CD4-positive, alpha-beta T cell (primary cell): ENCODE measurements around the gene KCNAB1. TPM values are rescaled to one million over a fixed set of nuclear protein-coding genes. Genes with fewer than 3 reads are reported as not detected.

Experiments
- ATAC-seq: fragments of 200-7000 bp; cut with Tn5 transposase; one replicate; pipeline ENCODE4 v1.10.0; 2022; ENCODE audit warnings: mild to moderate bottlenecking; ENCODE audit not compliant: poor library complexity
- CTCF ChIA-PET: fragments of 350-600 bp; sonication (Branson Sonifier 250); formaldehyde crosslinking; loops from one replicate; lab custom pipeline; 2021; ENCODE audit warnings: antibody characterized with exemption, inconsistent platforms; lab: Charles Lee
- POLR2A ChIA-PET: fragments of 350-600 bp; sonication (Branson Sonifier 250); formaldehyde crosslinking; loops from one replicate; lab custom pipeline; 2021; ENCODE audit warnings: antibody characterized with exemption, inconsistent platforms; lab: Charles Lee
- DNase-seq, 14 experiments: peaks; one replicate each; pipeline ENCODE4 v3.0.0-alpha.2; 2013 to 2020; ENCODE audit warnings: mixed read lengths in 2 of 14
- H3K27ac ChIP-seq, 2 donors: one replicate each; pipeline versions ENCODE4 v1.5.1 to v1.7.0; 2013; ENCODE audit warnings: low read length in 2 of 2, low read depth in 1 of 2, mild to moderate bottlenecking in 1 of 2
- H3K27me3 ChIP-seq, 2 experiments: 1 replicate in 1 of 2; 2 replicates in 1 of 2; pipeline versions ENCODE4 v1.6.1 to v1.7.0; 2013; ENCODE audit warnings: low read length in 2 of 2, control low read depth in 1 of 2, mild to moderate bottlenecking in 1 of 2, moderate library complexity in 1 of 2; ENCODE audit not compliant: insufficient read depth in 2 of 2, control insufficient read depth in 1 of 2
- H3K36me3 ChIP-seq: one replicate; pipeline ENCODE4 v1.6.1; 2013; ENCODE audit warnings: low read length, control low read depth; ENCODE audit not compliant: insufficient read depth
- H3K4me1 ChIP-seq: one replicate; pipeline ENCODE4 v1.6.1; 2013; ENCODE audit warnings: low read length, control low read depth; ENCODE audit not compliant: insufficient read depth
- H3K4me3 ChIP-seq: one replicate; pipeline ENCODE4 v1.5.1; 2013; ENCODE audit warnings: mild to moderate bottlenecking, low read length, moderate library complexity
- H3K9me3 ChIP-seq, 2 experiments: 1 replicate in 1 of 2; 2 replicates in 1 of 2; pipeline versions ENCODE4 v1.6.1 to v1.7.0; 2013; ENCODE audit warnings: low read length in 2 of 2, mild to moderate bottlenecking in 2 of 2, control low read depth in 1 of 2, moderate library complexity in 1 of 2; ENCODE audit not compliant: control insufficient read depth in 1 of 2, insufficient read depth in 1 of 2
- H3K27ac Mint-ChIP-seq: one replicate; pipeline ENCODE4 v1.8.0; 2020; ENCODE audit warnings: mixed read lengths
- H3K27me3 Mint-ChIP-seq: one replicate; pipeline ENCODE4 v1.8.0; 2021; ENCODE audit warnings: mixed read lengths
- H3K36me3 Mint-ChIP-seq: one replicate; pipeline ENCODE4 v1.8.0; 2021; ENCODE audit warnings: low read depth, mixed read lengths
- H3K4me1 Mint-ChIP-seq: one replicate; pipeline ENCODE4 v1.8.0; 2021; ENCODE audit warnings: low read depth, mixed read lengths
- H3K4me3 Mint-ChIP-seq: one replicate; pipeline ENCODE4 v1.8.0; 2020; ENCODE audit warnings: mild to moderate bottlenecking, mixed read lengths
- H3K9me3 Mint-ChIP-seq: one replicate; pipeline ENCODE4 v1.8.0; 2020; ENCODE audit warnings: mixed read lengths
- intact Hi-C, 2 experiments: fragments of 100-400 bp; cut with DNase I in 1 of 2; cut with micrococcal nuclease in 1 of 2; formaldehyde crosslinking; loops; one replicate each; pipeline versions ENCODE4 v1.15.1 to v1.9.0; 2023 to 2025; cut with DNase I, micrococcal nuclease
- total RNA-seq, 174 experiments: library from RNA in 2 of 174; stranded (reverse) in 2 of 174; gene quantifications; one replicate each; pipeline ENCODE4 v1.2.3 and lab custom pipeline; 2021 to 2026
- TF ChIP-seq, protein P1 (sequence below): fragments of 200-600 bp; IDR thresholded peaks from one replicate; pipeline ENCODE4 v1.8.0; 2022; ENCODE audit warnings: antibody characterized with exemption, mild to moderate bottlenecking

Gene KCNAB1
- total RNA-seq, 2 experiments from 2014 or later, result 0.14 TPM; not detected in 1

DNA sequence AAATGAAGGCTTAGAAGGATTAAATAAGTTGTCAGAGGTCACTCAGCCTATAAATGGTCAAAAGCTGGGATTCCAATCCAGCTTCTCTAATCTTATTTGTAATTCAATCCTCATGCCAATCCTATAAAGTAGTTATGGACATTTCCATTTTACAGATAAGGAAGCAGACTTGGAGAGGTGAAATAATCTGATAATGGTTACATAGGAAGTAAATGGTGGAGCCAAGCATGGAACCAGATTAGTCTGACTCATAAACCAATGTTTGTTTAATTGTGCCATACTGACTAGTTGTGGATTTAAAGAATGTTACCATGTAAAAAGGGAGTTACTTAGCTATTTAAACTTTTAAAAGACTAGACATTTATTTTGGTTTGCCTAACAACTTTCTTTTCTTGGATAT, 59.7 kb downstream of the KCNAB1 start:
- ATAC-seq (no peak), DNase-seq (no peak)
- TF ChIP-seq, protein P1, sequence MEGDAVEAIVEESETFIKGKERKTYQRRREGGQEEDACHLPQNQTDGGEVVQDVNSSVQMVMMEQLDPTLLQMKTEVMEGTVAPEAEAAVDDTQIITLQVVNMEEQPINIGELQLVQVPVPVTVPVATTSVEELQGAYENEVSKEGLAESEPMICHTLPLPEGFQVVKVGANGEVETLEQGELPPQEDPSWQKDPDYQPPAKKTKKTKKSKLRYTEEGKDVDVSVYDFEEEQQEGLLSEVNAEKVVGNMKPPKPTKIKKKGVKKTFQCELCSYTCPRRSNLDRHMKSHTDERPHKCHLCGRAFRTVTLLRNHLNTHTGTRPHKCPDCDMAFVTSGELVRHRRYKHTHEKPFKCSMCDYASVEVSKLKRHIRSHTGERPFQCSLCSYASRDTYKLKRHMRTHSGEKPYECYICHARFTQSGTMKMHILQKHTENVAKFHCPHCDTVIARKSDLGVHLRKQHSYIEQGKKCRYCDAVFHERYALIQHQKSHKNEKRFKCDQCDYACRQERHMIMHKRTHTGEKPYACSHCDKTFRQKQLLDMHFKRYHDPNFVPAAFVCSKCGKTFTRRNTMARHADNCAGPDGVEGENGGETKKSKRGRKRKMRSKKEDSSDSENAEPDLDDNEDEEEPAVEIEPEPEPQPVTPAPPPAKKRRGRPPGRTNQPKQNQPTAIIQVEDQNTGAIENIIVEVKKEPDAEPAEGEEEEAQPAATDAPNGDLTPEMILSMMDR, result no peak
- no peak overlapping the region for H3K27ac Mint-ChIP-seq
- H3K4me3 Mint-ChIP-seq, result no peak overlapping the region
- no peaks in the 10 kb centered on the region for H3K27me3 Mint-ChIP-seq
- Histone ChIP-seq H3K27ac (no peak overlapping the region), H3K4me3 (no peak overlapping the region), H3K27me3 (no peaks in the 10 kb centered on the region), H3K9me3 (no peaks in the 10 kb centered on the region), H3K4me1 (no peaks in the 10 kb centered on the region), H3K36me3 (no peaks in the 10 kb centered on the region)
- intact Hi-C loops, result no loop called here
- H3K36me3 Mint-ChIP-seq, result no peaks in the 10 kb centered on the region
- H3K9me3 Mint-ChIP-seq, result no peaks in the 10 kb centered on the region
- no peaks in the 10 kb centered on the region for H3K4me1 Mint-ChIP-seq
- CTCF ChIA-PET, result no interaction called here
- POLR2A ChIA-PET, result interaction anchor here (0.6 kb wide), 1 partner anchor 817 kb away, joined by 3 read pairs; no protein-coding TSS in a partner anchor

DNA sequence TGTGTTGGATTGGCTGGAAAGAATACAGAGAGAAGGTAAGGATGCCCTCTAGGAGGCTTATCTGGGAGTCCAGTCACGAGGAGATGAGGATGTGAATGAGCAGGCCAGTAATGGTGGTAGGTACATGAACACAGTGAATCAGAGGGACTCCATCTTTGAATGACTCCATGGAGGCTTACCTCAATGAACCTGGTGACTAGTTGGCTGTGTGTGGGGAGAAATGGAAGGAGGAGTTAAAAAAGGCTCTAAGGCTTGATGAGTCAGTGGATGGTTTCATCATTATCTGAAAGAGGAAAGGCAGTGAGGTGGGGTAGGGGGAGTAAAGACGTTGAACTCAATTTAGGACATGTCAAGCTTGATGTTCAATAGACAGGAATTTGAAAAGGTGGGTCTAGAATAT, 61.1 kb downstream of the KCNAB1 start:
- POLR2A ChIA-PET, result no interaction called here
- no peaks in the 10 kb centered on the region for H3K4me1 Mint-ChIP-seq
- no peaks in the 10 kb centered on the region for H3K27me3 ChIP-seq
- H3K36me3 Mint-ChIP-seq, result no peaks in the 10 kb centered on the region
- no peak for ATAC-seq
- H3K4me3 Mint-ChIP-seq, result no peak overlapping the region
- no peaks in the 10 kb centered on the region for H3K36me3 ChIP-seq
- no peak overlapping the region for H3K27ac ChIP-seq
- peak in 1 of 14 experiments; percentile 9 for DNase-seq
- intact Hi-C loops, result no loop called here
- no peaks in the 10 kb centered on the region for H3K4me1 ChIP-seq
- H3K4me3 ChIP-seq, result no peak overlapping the region
- no peak overlapping the region for H3K27ac Mint-ChIP-seq
- TF ChIP-seq, protein P1, result no peak
- CTCF ChIA-PET, result no interaction called here
- H3K27me3 Mint-ChIP-seq, result no peaks in the 10 kb centered on the region
- H3K9me3 Mint-ChIP-seq, result no peaks in the 10 kb centered on the region
- no peaks in the 10 kb centered on the region for H3K9me3 ChIP-seq

GRCh38 chr3:156183396-156183795, 63.0 kb downstream of the KCNAB1 start:
- no peaks in the 10 kb centered on the region for H3K36me3 Mint-ChIP-seq
- no peaks in the 10 kb centered on the region for H3K9me3 ChIP-seq
- H3K4me3 Mint-ChIP-seq, result no peak overlapping the region
- no peaks in the 10 kb centered on the region for H3K36me3 ChIP-seq
- ChIA-PET CTCF (no interaction called here), POLR2A (no interaction called here)
- intact Hi-C loops, result no loop called here
- no peak overlapping the region for H3K27ac Mint-ChIP-seq
- DNase-seq (no peak), ATAC-seq (no peak)
- no peaks in the 10 kb centered on the region for H3K27me3 Mint-ChIP-seq
- H3K4me3 ChIP-seq, result no peak overlapping the region
- no peaks in the 10 kb centered on the region for H3K27me3 ChIP-seq
- no peaks in the 10 kb centered on the region for H3K9me3 Mint-ChIP-seq
- TF ChIP-seq, protein P1, result no peak
- H3K4me1 ChIP-seq, result no peaks in the 10 kb centered on the region
- no peaks in the 10 kb centered on the region for H3K4me1 Mint-ChIP-seq
- no peak overlapping the region for H3K27ac ChIP-seq
